ENCODE data around the gene CCNK. TPM values are rescaled to one million over a fixed set of nuclear protein-coding genes. Genes with fewer than 3 reads are reported as not detected.

The CCNK gene
- total RNA-seq, 4 donors from 2014 or later, result 17.4 to 43.2 (median 34.4) TPM

DNA sequence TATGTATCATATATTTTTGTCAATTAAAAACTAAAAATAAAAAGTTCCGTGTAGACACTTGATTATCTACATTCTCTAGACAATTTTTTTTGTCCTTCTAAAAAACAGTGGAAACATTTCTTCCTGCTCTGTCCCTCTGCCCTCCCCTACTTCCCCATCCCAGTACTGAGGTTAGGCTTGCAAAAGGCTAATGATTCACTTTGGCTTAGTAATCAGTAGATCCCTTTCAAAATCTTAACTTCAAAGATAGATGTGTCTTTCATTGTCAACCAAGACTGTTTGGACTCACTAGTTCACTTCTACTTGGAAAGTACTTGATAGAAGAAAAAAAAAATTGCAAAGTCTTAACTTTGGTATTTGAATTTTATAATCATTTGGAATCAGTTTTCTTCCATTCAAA lies 4.3 kb upstream of the CCNK start:
- TF ChIP-seq, protein P1, sequence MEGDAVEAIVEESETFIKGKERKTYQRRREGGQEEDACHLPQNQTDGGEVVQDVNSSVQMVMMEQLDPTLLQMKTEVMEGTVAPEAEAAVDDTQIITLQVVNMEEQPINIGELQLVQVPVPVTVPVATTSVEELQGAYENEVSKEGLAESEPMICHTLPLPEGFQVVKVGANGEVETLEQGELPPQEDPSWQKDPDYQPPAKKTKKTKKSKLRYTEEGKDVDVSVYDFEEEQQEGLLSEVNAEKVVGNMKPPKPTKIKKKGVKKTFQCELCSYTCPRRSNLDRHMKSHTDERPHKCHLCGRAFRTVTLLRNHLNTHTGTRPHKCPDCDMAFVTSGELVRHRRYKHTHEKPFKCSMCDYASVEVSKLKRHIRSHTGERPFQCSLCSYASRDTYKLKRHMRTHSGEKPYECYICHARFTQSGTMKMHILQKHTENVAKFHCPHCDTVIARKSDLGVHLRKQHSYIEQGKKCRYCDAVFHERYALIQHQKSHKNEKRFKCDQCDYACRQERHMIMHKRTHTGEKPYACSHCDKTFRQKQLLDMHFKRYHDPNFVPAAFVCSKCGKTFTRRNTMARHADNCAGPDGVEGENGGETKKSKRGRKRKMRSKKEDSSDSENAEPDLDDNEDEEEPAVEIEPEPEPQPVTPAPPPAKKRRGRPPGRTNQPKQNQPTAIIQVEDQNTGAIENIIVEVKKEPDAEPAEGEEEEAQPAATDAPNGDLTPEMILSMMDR (IDR thresholded peaks at IDR 0.05), result no peak
- Histone ChIP-seq H3K36me3 (no peaks in the 10 kb centered on the region), H3K4me3 (no peak overlapping the region), H3K27ac (no peak overlapping the region), H3K9me3 (no peaks in the 10 kb centered on the region), H3K27me3 (no peaks in the 10 kb centered on the region), H3K4me1 (peaks cover 0 to 6% of the 10 kb centered on the region in 2 donors)
- intact Hi-C loops (cut with DNase I; ENCODE audit: low total_unique reads), result no loop called here
- DNase-seq, result no peak

DNA sequence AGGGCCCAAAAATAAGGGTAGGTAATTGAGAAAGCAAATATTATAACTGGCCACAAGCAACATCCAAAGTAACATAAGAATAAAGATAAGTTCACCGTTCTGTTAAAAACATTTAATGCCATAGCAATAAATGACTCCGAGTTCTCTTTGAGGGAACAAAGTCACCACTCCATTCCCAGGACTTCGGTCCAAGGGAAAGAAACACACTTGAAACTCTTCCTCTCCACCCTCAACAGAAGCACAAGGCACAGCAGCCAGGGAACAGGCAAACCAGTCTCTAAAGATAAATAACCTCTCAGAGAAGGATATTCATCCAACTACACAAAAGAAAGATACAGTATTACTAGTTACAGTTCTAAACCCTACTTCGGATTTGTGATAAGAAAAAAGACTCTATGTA lies 3.1 kb upstream of the CCNK start:
- no peak overlapping the region for H3K27ac ChIP-seq
- H3K4me1 ChIP-seq, result peaks cover 6 to 7% of the 10 kb centered on the region in 2 donors
- no peaks in the 10 kb centered on the region for H3K27me3 ChIP-seq
- DNase-seq, result no peak
- H3K36me3 ChIP-seq, result no peaks in the 10 kb centered on the region
- intact Hi-C loops (cut with DNase I; ENCODE audit: low total_unique reads), result no loop called here
- TF ChIP-seq POLR2A (IDR thresholded peaks at IDR 0.05), result no peak
- TF ChIP-seq, protein P1 (IDR thresholded peaks at IDR 0.05), result no peak
- no peaks in the 10 kb centered on the region for H3K9me3 ChIP-seq
- H3K4me3 ChIP-seq, result no peak overlapping the region

DNA sequence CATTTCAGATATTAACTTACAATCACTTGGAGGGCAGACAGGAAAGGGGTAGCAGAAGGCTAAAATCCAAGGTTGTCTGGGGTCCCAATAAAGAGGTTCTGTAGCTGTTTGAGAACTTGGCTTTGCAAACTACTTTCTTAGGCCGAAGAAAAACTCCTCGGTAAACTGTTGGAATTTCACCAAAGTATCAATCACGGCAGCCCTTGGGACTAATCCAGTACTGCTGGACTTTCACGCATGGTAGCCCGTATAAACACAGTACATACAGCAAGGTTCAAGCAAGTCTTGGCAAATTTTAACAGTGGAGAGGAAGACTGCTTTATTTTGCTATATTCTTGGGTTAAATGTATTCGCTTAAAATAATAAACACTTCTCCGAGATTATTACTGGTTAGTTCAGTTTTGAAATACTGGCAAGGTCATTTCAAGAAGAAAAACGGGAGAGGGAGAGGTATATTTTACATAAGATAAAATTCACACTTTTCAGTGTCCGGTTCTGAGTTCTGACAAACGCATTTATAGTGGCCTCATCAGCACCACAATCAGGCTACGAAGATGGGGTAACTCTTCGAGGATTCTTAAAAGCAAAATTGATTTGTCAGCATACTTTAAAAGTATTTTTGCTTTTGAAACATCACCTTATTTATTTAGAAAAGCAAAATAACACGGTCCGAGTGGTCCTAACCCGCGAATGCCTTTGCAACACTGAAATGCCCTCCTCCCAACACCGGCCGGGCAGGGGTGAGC lies 1.9 kb upstream of the CCNK start:
- peaks cover 7 to 9% of the 10 kb centered on the region in 2 donors for H3K4me1 ChIP-seq
- H3K9me3 ChIP-seq, result no peaks in the 10 kb centered on the region

DNA sequence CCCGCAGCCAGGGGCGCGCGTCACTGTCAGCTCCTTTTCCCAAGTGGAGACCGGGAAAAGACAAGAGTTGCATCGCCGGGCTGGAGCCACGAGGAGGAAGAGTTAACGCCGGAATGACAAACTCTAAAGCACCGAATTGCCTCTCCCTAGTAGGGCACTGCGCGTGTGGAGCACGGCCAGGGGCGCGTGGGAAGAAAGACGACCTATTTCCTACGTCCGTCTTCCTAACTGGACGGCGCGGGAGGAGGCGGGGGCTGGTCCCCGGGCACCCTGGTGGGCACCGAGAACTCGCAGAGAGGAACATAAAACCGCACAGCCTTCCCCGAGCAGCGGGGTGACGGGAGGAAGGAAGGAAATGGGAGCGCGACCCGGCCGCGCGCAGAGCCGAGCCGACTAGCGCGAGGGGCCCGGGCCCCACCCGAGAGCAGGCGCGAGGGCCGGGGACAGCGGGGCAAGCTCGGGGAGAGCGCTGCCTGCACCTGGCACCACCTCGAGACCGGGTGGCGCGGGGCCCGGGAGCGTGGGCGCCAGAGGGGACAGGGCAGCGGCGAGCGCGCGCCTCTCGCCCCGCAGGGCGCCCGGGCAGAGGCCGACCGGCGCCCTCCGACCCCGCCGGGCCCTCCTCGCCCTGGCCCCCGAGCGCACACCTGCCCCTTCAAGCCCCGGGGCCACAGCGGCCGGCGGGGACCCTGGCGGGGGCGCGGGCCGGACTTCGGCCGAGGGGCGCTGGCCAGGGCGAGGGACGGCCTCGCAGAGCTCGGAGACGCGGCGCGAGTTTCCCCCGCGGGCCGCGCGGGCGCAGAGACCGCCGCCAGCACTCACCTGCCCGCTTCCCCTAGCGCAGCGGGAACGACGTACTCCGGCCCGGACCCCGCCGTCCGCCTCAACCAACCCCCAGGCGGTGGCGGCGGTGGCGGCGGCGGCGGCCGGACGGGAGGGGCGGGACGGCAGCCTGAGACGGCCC lies 1.0 kb upstream of the CCNK start, which contains the start of gene SETD3:
Gene SETD3 (minus strand): TSS at position 954 of the 964 bp plus-strand sequence. CDS start 15,054 bp downstream, outside the sequence.
- no peaks in the 10 kb centered on the region for H3K27me3 ChIP-seq
- H3K9me3 ChIP-seq, result no peaks in the 10 kb centered on the region
- peak; percentile 51 to 52 for DNase-seq
- peak within 1 kb of the TSS; percentile 96 to 99 for H3K4me3 ChIP-seq
- peak within 1 kb of the TSS; percentile 91 to 94 for H3K27ac ChIP-seq
- H3K4me1 ChIP-seq, result peaks cover 7 to 9% of the 10 kb centered on the region in 2 donors
- intact Hi-C loops (cut with DNase I; ENCODE audit: low total_unique reads), result no loop called here
- TF ChIP-seq, protein P1 (IDR thresholded peaks at IDR 0.05), result peak in 1 of 4 experiments; percentile 1
- TF ChIP-seq POLR2A (IDR thresholded peaks at IDR 0.05), result peak in 1 of 2 donors; percentile 67
- no peaks in the 10 kb centered on the region for H3K36me3 ChIP-seq

More for the DNA sequence above, 1.9 kb upstream of the CCNK start:
- Histone ChIP-seq H3K27ac (peak overlapping the region; percentile 77 to 94), H3K27me3 (no peaks in the 10 kb centered on the region), H3K36me3 (no peaks in the 10 kb centered on the region), H3K4me3 (peak overlapping the region; percentile 46 to 96)
- intact Hi-C loops (cut with DNase I; ENCODE audit: low total_unique reads), result no loop called here
- no peak for DNase-seq
- TF ChIP-seq, protein P1 (IDR thresholded peaks at IDR 0.05), result peak in 1 of 4 experiments; percentile 9
- no peak for TF ChIP-seq POLR2A (IDR thresholded peaks at IDR 0.05)

All from uterus (tissue), 4 donors.